Measurements from ENCODE around the gene GFM2.

DNA sequence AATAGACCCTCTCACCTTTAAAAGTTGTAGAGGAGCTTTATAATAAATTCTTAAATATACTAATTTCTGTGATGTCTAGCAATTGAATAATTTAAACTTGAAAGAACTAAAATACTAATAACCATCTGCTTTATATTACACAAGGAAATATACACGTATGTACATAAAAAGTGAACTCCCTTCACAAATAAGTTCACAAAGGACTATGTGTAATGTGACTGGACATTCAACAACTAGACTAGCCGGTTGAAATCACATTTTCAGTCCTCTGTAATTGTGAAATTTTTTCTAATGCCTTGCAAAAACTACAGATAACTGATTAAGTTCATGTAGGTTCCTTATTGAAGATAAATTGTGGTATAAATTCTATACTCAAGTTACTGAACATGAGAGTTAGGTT, 11.7 kb upstream of the GFM2 start:
- TF ChIP-seq, protein P1, sequence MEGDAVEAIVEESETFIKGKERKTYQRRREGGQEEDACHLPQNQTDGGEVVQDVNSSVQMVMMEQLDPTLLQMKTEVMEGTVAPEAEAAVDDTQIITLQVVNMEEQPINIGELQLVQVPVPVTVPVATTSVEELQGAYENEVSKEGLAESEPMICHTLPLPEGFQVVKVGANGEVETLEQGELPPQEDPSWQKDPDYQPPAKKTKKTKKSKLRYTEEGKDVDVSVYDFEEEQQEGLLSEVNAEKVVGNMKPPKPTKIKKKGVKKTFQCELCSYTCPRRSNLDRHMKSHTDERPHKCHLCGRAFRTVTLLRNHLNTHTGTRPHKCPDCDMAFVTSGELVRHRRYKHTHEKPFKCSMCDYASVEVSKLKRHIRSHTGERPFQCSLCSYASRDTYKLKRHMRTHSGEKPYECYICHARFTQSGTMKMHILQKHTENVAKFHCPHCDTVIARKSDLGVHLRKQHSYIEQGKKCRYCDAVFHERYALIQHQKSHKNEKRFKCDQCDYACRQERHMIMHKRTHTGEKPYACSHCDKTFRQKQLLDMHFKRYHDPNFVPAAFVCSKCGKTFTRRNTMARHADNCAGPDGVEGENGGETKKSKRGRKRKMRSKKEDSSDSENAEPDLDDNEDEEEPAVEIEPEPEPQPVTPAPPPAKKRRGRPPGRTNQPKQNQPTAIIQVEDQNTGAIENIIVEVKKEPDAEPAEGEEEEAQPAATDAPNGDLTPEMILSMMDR (IDR thresholded peaks at IDR 0.05) = no peak
- TF ChIP-seq POLR2A (IDR thresholded peaks at IDR 0.05) = no peak

Measured in gastroesophageal sphincter (tissue), 3 donors.